ENCODE data around the gene CDH20. TPM values are rescaled to one million over a fixed set of nuclear protein-coding genes. Genes with fewer than 3 reads are reported as not detected.

CDH20 gene
- total RNA-seq, 1 experiment from 2014 or later = not detected

GRCh38 chr18:61290616-61291015 lies 42.6 kb upstream of the CDH20 start:
- ATAC-seq = no peak
- H3K4me3 ChIP-seq (ENCODE audit: low read depth in 2 of 2, low read length in 2 of 2) = no peak overlapping the region
- in situ Hi-C loops (cut with HindIII; ENCODE audit: low pct_unique_long_range_greater_than_20kb, low sequenced_read_pairs) (no loop called here), intact Hi-C loops (cut with micrococcal nuclease; ENCODE audit: unreplicated experiment) (no loop called here)
- no peaks in the 10 kb centered on the region for H3K4me1 ChIP-seq (ENCODE audit: control insufficient read depth, insufficient read depth, low read length)
- no peak for DNase-seq (ENCODE audit: low read depth, low spot score)
- H3K36me3 ChIP-seq (ENCODE audit: control insufficient read depth, insufficient read depth, low read length) = no peaks in the 10 kb centered on the region
- no TSS peak for BruUV-seq (replicated peaks)
- H3K9me3 ChIP-seq (ENCODE audit: control insufficient read depth, insufficient read depth, low read depth, low read length) = no peaks in the 10 kb centered on the region
- POLR2A ChIA-PET = no interaction called here
- TF ChIP-seq TCF7L2 (IDR thresholded peaks at IDR 0.05; ENCODE audit: low read depth, low read length) = no peak
- no peak for TF ChIP-seq CTCF (IDR thresholded peaks at IDR 0.05)
- TF ChIP-seq SIN3A (IDR thresholded peaks at IDR 0.05; ENCODE audit: borderline replicate concordance, insufficient read depth, low read depth, low read length) = no peak
- TF ChIP-seq, protein P1, sequence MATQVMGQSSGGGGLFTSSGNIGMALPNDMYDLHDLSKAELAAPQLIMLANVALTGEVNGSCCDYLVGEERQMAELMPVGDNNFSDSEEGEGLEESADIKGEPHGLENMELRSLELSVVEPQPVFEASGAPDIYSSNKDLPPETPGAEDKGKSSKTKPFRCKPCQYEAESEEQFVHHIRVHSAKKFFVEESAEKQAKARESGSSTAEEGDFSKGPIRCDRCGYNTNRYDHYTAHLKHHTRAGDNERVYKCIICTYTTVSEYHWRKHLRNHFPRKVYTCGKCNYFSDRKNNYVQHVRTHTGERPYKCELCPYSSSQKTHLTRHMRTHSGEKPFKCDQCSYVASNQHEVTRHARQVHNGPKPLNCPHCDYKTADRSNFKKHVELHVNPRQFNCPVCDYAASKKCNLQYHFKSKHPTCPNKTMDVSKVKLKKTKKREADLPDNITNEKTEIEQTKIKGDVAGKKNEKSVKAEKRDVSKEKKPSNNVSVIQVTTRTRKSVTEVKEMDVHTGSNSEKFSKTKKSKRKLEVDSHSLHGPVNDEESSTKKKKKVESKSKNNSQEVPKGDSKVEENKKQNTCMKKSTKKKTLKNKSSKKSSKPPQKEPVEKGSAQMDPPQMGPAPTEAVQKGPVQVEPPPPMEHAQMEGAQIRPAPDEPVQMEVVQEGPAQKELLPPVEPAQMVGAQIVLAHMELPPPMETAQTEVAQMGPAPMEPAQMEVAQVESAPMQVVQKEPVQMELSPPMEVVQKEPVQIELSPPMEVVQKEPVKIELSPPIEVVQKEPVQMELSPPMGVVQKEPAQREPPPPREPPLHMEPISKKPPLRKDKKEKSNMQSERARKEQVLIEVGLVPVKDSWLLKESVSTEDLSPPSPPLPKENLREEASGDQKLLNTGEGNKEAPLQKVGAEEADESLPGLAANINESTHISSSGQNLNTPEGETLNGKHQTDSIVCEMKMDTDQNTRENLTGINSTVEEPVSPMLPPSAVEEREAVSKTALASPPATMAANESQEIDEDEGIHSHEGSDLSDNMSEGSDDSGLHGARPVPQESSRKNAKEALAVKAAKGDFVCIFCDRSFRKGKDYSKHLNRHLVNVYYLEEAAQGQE (IDR thresholded peaks at IDR 0.05; ENCODE audit: insufficient read depth in 1 of 2, low read depth in 2 of 2, low read length in 1 of 2) = no peak
- TF ChIP-seq POLR2AphosphoS5 (IDR thresholded peaks at IDR 0.05; ENCODE audit: low read depth, low read length) = no peak
- H3K27me3 ChIP-seq (ENCODE audit: control insufficient read depth, insufficient read depth, low read length) = no peaks in the 10 kb centered on the region
- CTCF ChIA-PET = no interaction called here
- no peak overlapping the region for H3K27ac ChIP-seq (ENCODE audit: low read length)

- no peaks in the 10 kb centered on the region for H3K36me3 ChIP-seq (ENCODE audit: control insufficient read depth, insufficient read depth, low read length)
- no peaks in the 10 kb centered on the region for H3K4me1 ChIP-seq (ENCODE audit: control insufficient read depth, insufficient read depth, low read length)
- intact Hi-C loops (cut with micrococcal nuclease; ENCODE audit: unreplicated experiment) (no loop called here), in situ Hi-C loops (cut with HindIII; ENCODE audit: low pct_unique_long_range_greater_than_20kb, low sequenced_read_pairs) (no loop called here)
- no peak overlapping the region for H3K4me3 ChIP-seq (ENCODE audit: low read depth in 2 of 2, low read length in 2 of 2)
- no peaks in the 10 kb centered on the region for H3K9me3 ChIP-seq (ENCODE audit: control insufficient read depth, insufficient read depth, low read depth, low read length)
- H3K27me3 ChIP-seq (ENCODE audit: control insufficient read depth, insufficient read depth, low read length) = no peaks in the 10 kb centered on the region
- ATAC-seq (no peak), DNase-seq (ENCODE audit: low read depth, low spot score) (no peak)
- BruUV-seq (replicated peaks) = no TSS peak
- TF ChIP-seq SIN3A (IDR thresholded peaks at IDR 0.05; ENCODE audit: borderline replicate concordance, insufficient read depth, low read depth, low read length) (no peak), POLR2AphosphoS5 (IDR thresholded peaks at IDR 0.05; ENCODE audit: low read depth, low read length) (no peak), CTCF (IDR thresholded peaks at IDR 0.05) (no peak), TCF7L2 (IDR thresholded peaks at IDR 0.05; ENCODE audit: low read depth, low read length) (no peak)
- TF ChIP-seq, protein P1 (IDR thresholded peaks at IDR 0.05; ENCODE audit: insufficient read depth in 1 of 2, low read depth in 2 of 2, low read length in 1 of 2) = no peak
- ChIA-PET POLR2A (no interaction called here), CTCF (no interaction called here)
- H3K27ac ChIP-seq (ENCODE audit: low read length) = no peak overlapping the region
These were observed 40.8 kb upstream of the CDH20 start for GRCh38 chr18:61292280-61293035.

Measured in Panc1 (cell line).